IPS DF 4.7 (cell line): ENCODE data around the gene TNP2.
"Not testable (repeated sequence)": the region's sequence is repeated elsewhere in the genome, so short reads cannot be mapped to it uniquely, and the experiment has no call there.

Experiments
- DNase-seq: peaks from one replicate; pipeline ENCODE4 v3.0.0-alpha.2; 2013; ENCODE audit warnings: low spot score; ENCODE audit errors: extremely low read depth

TNP2 gene

GRCh38 chr16:11300560-11300892 lies 31.4 kb upstream of the TNP2 start:
- DNase-seq: no peak

GRCh38 chr16:11299865-11300559 lies 30.9 kb upstream of the TNP2 start:
- DNase-seq: no peak

DNA sequence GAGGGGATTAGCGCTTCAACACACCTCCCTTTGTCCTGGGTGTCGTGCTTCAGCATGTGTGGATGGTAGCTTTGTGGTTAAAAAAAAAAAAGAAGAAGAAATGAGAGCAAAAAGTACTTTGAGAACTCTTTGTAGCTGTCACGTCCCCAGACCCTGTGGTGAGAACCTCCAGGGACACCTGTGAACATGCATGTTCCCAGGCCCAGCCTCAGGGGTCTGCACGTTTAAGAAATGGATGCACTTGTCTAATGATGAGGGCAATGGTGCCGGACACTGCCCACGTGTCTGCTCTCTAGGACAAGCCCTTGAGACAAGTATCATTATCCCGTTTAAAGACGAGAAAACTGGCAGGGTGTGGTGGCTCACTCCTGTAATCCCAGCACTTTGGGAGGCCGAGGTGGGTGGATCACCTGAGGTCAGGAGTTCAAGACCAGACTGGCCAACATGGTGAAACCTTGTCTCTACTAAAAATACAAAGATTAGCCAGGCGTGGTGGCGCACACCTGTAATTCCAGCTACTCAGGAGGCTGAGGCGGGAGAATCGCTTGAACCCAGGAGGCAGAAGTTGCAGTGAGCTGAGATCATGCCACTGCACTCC lies 29.9 kb upstream of the TNP2 start:
- DNase-seq: not testable (repeated sequence)

GRCh38 chr16:11298143-11298900 lies 29.2 kb upstream of the TNP2 start:
- no peak for DNase-seq

DNA sequence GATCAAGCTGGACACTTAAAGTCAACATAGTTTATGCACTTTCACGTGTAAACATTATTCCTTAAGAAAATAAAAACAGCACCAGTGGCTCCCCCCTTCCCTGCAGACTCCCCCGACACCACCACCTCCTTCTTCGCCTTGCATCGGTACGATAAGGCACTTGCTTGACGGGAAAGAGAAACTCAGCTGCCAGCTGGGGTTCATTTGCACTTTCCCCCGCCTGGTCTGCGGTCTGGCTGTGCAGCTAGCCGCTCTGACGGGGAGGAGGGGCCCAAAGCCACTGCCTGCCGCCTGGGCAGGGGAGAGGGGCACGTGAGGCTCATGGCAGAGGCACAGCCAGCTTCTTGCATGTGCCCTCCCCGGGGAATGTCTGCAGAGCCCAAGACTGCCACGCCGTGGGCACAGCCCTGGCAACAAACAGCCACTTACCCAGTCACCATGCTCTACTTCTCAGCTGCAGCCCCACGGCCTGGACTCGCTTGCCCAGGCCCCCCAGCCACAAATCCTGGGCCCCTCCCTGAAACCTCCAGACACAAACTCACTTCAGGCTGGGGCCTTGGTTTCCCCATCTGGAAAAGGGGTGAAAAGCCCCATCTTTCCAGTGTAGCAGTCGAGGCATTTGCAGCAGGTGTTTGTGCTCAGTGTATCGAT lies 28.5 kb upstream of the TNP2 start:
- DNase-seq: no peak

GRCh38 chr16:11296706-11297491 lies 27.8 kb upstream of the TNP2 start:
- DNase-seq: no peak

DNA sequence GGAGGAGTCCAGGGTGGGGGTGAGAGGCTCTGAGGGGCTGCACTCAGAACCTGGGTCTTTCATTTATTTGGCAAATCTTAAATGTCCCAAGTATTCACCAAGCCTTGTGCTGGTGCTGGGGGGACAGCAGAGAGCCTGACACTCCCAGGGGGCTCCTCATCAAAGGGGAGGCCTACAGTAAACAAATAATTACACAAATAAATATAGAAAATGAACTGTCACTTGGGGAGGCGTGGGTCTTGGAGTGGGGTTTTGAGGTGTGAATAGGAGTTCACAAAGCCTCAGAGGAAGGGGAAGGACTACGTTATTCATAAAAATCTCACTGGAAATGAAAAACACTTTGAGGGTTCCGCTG lies 27.2 kb upstream of the TNP2 start:
- DNase-seq: no peak

DNA sequence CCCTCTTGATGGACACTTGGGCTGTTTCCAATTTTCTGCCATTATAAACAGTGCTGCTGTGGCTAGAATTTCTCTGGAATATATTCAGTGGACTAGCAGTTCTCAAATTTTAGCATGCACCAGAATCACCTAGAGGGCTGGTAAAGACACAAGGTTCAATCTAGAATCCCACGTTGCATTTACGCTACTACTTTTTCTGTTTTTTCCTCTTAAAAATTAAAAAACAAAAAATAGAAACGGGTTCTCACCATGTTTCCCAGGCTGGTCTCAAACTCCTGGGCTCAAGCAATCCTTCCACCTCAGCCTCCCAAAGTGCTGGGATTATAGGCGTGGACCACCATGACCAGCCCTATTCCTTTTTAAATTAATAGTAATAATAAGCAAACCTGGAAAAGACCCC lies 26.5 kb upstream of the TNP2 start:
- no peak for DNase-seq

DNA sequence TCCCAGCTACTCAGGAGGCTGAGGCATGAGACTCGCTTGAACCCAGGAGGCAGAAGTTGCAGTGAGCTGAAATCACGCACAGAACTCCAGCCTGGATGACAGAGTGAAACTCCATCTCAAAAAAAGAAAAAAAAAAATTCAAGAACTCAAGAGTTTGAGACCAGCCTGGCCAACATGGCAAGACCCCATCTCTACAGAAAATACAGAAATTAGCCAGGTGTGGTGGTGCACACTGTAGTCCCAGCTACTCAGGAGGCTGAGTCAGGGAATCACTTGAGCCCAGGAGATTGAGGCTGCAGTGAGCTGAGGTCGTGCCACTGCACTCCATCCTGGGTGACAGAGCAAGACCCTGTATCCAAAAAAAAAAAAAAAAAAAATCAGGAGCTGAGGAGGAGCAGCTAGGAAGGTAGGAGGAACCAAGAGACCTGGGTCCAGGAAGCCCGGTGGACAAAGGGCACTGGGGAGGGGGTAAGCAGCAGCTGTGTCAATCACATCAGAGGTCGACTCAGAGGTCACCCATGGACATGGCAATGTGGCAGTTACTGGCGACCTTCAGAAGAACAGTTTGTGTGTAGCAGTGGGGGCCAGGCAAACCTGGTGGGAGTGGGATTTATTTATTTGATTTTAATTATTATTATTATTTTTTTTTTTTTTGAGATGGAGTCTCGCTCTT lies 23.1 kb upstream of the TNP2 start:
- no peak for DNase-seq

GRCh38 chr16:11291091-11291703 lies 22.1 kb upstream of the TNP2 start:
- no peak for DNase-seq

DNA sequence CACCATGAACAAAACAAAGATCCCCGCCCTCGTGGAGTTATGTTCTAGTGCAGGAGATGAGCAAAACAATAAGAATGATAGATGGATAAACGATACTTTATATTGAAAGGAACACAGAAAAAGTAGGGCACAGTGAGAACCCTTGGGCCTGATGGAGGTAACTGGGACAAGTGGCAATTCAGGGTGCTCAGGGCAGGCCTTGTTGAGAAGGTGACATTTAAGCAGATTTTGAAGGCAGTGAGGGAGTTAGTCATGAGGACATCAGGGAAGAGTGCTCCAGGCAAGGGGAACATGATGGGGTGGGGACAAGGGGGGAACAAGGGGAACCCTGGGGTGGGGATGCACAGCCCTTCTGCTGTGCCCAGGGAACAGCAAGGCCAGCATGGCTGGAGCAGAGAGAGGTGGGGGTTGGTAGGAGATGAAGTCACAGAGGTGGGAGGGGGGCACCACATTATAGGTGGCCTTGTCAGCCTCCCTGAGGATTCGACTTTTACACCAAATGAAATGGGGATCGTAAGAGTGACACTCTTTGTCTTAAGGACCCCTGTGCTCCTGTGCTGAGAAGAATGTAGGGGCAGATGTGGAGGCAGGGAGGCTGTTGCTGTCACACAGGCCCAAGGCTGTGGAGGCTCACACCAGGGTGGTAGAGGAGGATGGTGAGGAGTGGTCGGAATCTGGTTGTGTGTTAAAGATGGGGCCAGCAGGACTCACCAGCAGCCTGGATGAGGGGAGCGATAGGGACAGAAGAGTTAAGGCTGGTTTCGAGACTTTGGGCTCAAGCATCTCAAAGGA lies 21.2 kb upstream of the TNP2 start:
- no peak for DNase-seq

DNA sequence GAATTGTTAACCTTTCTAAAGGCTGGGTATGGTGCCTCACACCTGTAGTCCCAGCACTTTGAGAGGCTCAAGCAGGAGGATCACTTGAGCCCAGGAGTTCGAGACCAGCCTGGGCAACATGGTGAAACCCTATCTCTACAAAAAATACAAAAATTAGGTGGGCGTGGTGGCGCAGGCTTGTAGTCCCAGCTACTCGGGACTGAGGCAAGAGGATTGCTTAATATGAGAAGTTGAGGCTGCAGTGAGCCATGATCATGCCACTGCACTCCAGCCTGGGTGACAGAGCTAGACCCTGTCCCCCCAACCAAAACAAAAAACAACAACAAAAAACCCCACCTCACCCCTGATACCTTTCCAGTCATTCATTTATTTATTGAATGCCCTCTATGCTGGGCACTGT lies 20.6 kb upstream of the TNP2 start:
- not testable (repeated sequence) for DNase-seq

GRCh38 chr16:11289202-11289601 lies 20.1 kb upstream of the TNP2 start:
- no peak for DNase-seq

- no peak for DNase-seq
Measured at GRCh38 chr16:11285842-11286241, 16.7 kb upstream of the TNP2 start.

GRCh38 chr16:11283820-11284248 lies 14.7 kb upstream of the TNP2 start:
- no peak for DNase-seq

GRCh38 chr16:11280616-11281522 lies 11.7 kb upstream of the TNP2 start, which contains the start of gene PRM1:
Gene PRM1, minus strand, starts transcription at chr16:11281330. Its CDS starts 92 bp downstream, at chr16:11281238.
- DNase-seq: no peak

- DNase-seq: no peak
Measured at GRCh38 chr16:11278681-11279628, 9.8 kb upstream of the TNP2 start.
